ENCODE measurements around the gene HES4.
"Not testable (repeated sequence)": the region's sequence is repeated elsewhere in the genome, so short reads cannot be mapped to it uniquely, and the experiment has no call there.

Gene HES4

GRCh38 chr1:997993-998744 lies 1.7 kb downstream of the HES4 start:
- no peak for DNase-seq

- no peak for DNase-seq
Measured at GRCh38 chr1:997713-997992, 2.2 kb downstream of the HES4 start.

- DNase-seq, result no peak
Measured at GRCh38 chr1:996851-997712, 2.8 kb downstream of the HES4 start.

- no peak for DNase-seq
Measured at GRCh38 chr1:995665-996633, 3.9 kb downstream of the HES4 start.

GRCh38 chr1:994546-994945 lies 5.4 kb downstream of the HES4 start:
- DNase-seq, result not testable (repeated sequence)

GRCh38 chr1:993379-993995 lies 6.4 kb downstream of the HES4 start:
- no peak for DNase-seq

- DNase-seq, result no peak
Measured at GRCh38 chr1:992362-992761, 7.5 kb downstream of the HES4 start.

GRCh38 chr1:991895-992294 lies 8.0 kb downstream of the HES4 start:
- no peak for DNase-seq

- DNase-seq, result not testable (repeated sequence)
Measured at GRCh38 chr1:991275-991674, 8.6 kb downstream of the HES4 start.

GRCh38 chr1:988061-988460 lies 11.8 kb downstream of the HES4 start:
- not testable (repeated sequence) for DNase-seq

GRCh38 chr1:985126-985525 lies 14.8 kb downstream of the HES4 start:
- no peak for DNase-seq

- no peak for DNase-seq
Measured at GRCh38 chr1:984476-984814, 15.5 kb downstream of the HES4 start.

- DNase-seq, result no peak
Measured at GRCh38 chr1:983798-984475, 16.0 kb downstream of the HES4 start.

- no peak for DNase-seq
Measured at GRCh38 chr1:982765-983436, 17.0 kb downstream of the HES4 start.

GRCh38 chr1:981955-982558 lies 17.8 kb downstream of the HES4 start, which contains the start of gene PERM1:
Gene PERM1 (minus strand): TSS chr1:982093. CDS start chr1:981029, 1,064 bp downstream.
- DNase-seq, result no peak

GRCh38 chr1:981491-981954 lies 18.4 kb downstream of the HES4 start:
- no peak for DNase-seq

- DNase-seq, result no peak
Measured at GRCh38 chr1:980602-981395, 19.1 kb downstream of the HES4 start.

GRCh38 chr1:980137-980571 lies 19.7 kb downstream of the HES4 start:
- no peak for DNase-seq

GRCh38 chr1:979744-980072 lies 20.2 kb downstream of the HES4 start:
- DNase-seq, result no peak
